ENCODE data around the gene RNF5. TPM values are rescaled to one million over a fixed set of nuclear protein-coding genes. Genes with fewer than 3 reads are reported as not detected.

The RNF5 gene
- total and polyA plus RNA-seq, 9 of the 15 experiments (the other 6 are each of a cell fraction or from before 2014, with no cell fraction given): 62.2 to 245 (median 129) TPM

- TF ChIP-seq KDM1A (IDR thresholded peaks at IDR 0.05) (peak in 1 of 2 experiments; percentile 50; a peak in 1 of 4 replicates), SREBF2 (CRISPR knock-in tag; IDR thresholded peaks at IDR 0.05) (no peak), ATF3 (IDR thresholded peaks at IDR 0.05) (no peak), ATF3 (CRISPR knock-in tag; conservative IDR thresholded peaks at IDR 0.05) (no peak), MEF2D (tag; conservative IDR thresholded peaks at IDR 0.05; ENCODE audit: low read depth) (no peak), MIER1 (IDR thresholded peaks at IDR 0.05; ENCODE audit: low read depth) (no peak), PHB2 (IDR thresholded peaks at IDR 0.05; ENCODE audit: low read depth) (no peak), ZNF175 (CRISPR knock-in tag; IDR thresholded peaks at IDR 0.05; ENCODE audit: low read depth) (0 out of 2 replicates have a peak, but pooled peaks have one; percentile 26), BMI1 (IDR thresholded peaks at IDR 0.05; ENCODE audit: low read length) (no peak), RB1 (IDR thresholded peaks at IDR 0.05; ENCODE audit: low read depth) (no peak; the same call in none of the 2 replicates), ZNF592 (IDR thresholded peaks at IDR 0.05) (peak; percentile 73; the same call in 1 of the 2 replicates), LEF1 (IDR thresholded peaks at IDR 0.05) (no peak), SMARCE1 (IDR thresholded peaks at IDR 0.05) (no peak; the same call in 1 of the 2 replicates), DEAF1 (CRISPR knock-in tag; IDR thresholded peaks at IDR 0.05) (peak; percentile 74; the same call in 1 of the 2 replicates), JUND (IDR thresholded peaks at IDR 0.05; ENCODE audit: borderline replicate concordance, low read depth, low read length) (no peak), JUND (tag; IDR thresholded peaks at IDR 0.05; ENCODE audit: borderline replicate concordance, low read depth, low read length) (peak; percentile 39; the same call in 2 of the 3 replicates)
- TF ChIP-seq, protein P1, sequence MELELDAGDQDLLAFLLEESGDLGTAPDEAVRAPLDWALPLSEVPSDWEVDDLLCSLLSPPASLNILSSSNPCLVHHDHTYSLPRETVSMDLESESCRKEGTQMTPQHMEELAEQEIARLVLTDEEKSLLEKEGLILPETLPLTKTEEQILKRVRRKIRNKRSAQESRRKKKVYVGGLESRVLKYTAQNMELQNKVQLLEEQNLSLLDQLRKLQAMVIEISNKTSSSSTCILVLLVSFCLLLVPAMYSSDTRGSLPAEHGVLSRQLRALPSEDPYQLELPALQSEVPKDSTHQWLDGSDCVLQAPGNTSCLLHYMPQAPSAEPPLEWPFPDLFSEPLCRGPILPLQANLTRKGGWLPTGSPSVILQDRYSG (tag; conservative IDR thresholded peaks at IDR 0.05; ENCODE audit: low read depth): no peak
- TF ChIP-seq, protein P2, sequence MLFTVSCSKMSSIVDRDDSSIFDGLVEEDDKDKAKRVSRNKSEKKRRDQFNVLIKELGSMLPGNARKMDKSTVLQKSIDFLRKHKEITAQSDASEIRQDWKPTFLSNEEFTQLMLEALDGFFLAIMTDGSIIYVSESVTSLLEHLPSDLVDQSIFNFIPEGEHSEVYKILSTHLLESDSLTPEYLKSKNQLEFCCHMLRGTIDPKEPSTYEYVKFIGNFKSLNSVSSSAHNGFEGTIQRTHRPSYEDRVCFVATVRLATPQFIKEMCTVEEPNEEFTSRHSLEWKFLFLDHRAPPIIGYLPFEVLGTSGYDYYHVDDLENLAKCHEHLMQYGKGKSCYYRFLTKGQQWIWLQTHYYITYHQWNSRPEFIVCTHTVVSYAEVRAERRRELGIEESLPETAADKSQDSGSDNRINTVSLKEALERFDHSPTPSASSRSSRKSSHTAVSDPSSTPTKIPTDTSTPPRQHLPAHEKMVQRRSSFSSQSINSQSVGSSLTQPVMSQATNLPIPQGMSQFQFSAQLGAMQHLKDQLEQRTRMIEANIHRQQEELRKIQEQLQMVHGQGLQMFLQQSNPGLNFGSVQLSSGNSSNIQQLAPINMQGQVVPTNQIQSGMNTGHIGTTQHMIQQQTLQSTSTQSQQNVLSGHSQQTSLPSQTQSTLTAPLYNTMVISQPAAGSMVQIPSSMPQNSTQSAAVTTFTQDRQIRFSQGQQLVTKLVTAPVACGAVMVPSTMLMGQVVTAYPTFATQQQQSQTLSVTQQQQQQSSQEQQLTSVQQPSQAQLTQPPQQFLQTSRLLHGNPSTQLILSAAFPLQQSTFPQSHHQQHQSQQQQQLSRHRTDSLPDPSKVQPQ (CRISPR knock-in tag; IDR thresholded peaks at IDR 0.05; ENCODE audit: borderline replicate concordance): no peak
Observed at GRCh38 chr6:32154514-32155161, 23.6 kb upstream of the RNF5 start (continued).

All from K562 (cell line).